A549 (cell line): ENCODE measurements around the gene HSDL2. TPM values are rescaled to one million over a fixed set of nuclear protein-coding genes. Genes with fewer than 3 reads are reported as not detected.
A peak's percentile ranks its signal among the peaks of the same experiment; 100 is the strongest.
"Not testable (repeated sequence)": the region's sequence is repeated elsewhere in the genome, so short reads cannot be mapped to it uniquely, and the experiment has no call there.

Experiments used
- ATAC-seq, 2 experiments: fragments of 200-7000 bp in 1 of 2; fragments of >200 bp in 1 of 2; cut with Nextera tagmentation in 1 of 2; cut with Tn5 transposase in 1 of 2; 3 replicates each; pipeline versions ENCODE4 v1.8.0 to v1.9.1; 2018 to 2020; ENCODE audit warnings: mild to moderate bottlenecking in 1 of 2, moderate library complexity in 1 of 2
- CTCF ChIA-PET: fragments of 300-600 bp; sonication (Branson Sonifier 250); formaldehyde crosslinking; extraction: SDS; loops from one replicate; lab custom pipeline; 2021; ENCODE audit warnings: antibody characterized with exemption, inconsistent platforms; lab: Yijun Ruan, JAX
- POLR2A ChIA-PET: fragments of 350-600 bp; formaldehyde crosslinking; extraction: SDS; loops from one replicate; lab custom pipeline; 2021; ENCODE audit warnings: antibody characterized with exemption, inconsistent platforms; lab: Yijun Ruan, JAX
- DNase-seq, 2 experiments: peaks; one replicate each; pipeline versions ENCODE4 v3.0.0 to v3.0.0-alpha.2; 2011 to 2016; ENCODE audit warnings: low read depth in 1 of 2, low spot score in 1 of 2
- FAIRE-seq: peaks from 2 replicates; lab custom pipeline; 2011; peaks lifted over from hg19 to GRCh38; lab: Jason Lieb, UNC
- H3K27ac ChIP-seq, 2 experiments: fragments of >200 bp; sonication (Bioruptor Twin); formaldehyde crosslinking; 3 replicates each; pipeline ENCODE4 v1.5.1; 2016 to 2017
- H3K4me1 ChIP-seq: fragments of >200 bp; sonication (Bioruptor Twin); formaldehyde crosslinking; 3 replicates; pipeline ENCODE4 v1.6.1; 2016
- H3K4me2 ChIP-seq: fragments of >200 bp; sonication (Bioruptor Twin); formaldehyde crosslinking; 3 replicates; pipeline ENCODE4 v1.6.1; 2016
- H3K4me3 ChIP-seq: fragments of >200 bp; sonication (Bioruptor Twin); formaldehyde crosslinking; 3 replicates; pipeline ENCODE4 v1.5.1; 2016
- H3K9me3 ChIP-seq: fragments of >200 bp; sonication (Bioruptor Twin); formaldehyde crosslinking; 3 replicates; pipeline ENCODE4 v1.6.1; 2016
- E2F6 ChIP-seq: IDR thresholded peaks from 2 replicates; pipeline ENCODE4 v1.6.1; 2012; ENCODE audit warnings: low read depth, borderline replicate concordance
- HES2 ChIP-seq: fragments of >200 bp; sonication (Bioruptor Twin); formaldehyde crosslinking; IDR thresholded peaks from 2 replicates; pipeline ENCODE4 v1.6.1; 2016
- HOXA7 ChIP-seq: fragments of 250-450 bp; sonication (Bioruptor Pico); IDR thresholded peaks from 2 replicates; pipeline ENCODE4 v1.5.0; 2020; ENCODE audit warnings: mild to moderate bottlenecking, moderate library complexity
- HOXB13 ChIP-seq: fragments of 250-450 bp; sonication (Bioruptor Pico); IDR thresholded peaks from 2 replicates; pipeline ENCODE4 v1.5.0; 2020; ENCODE audit warnings: low read depth, mild to moderate bottlenecking, moderate library complexity
- KDM1A ChIP-seq: fragments of 200-600 bp; sonication (generic); IDR thresholded peaks from 2 replicates; pipeline ENCODE4 v1.6.1; 2016; ENCODE audit warnings: low read depth, mild to moderate bottlenecking
- KDM5A ChIP-seq: fragments of 200-600 bp; sonication (generic); IDR thresholded peaks from 2 replicates; pipeline ENCODE4 v1.6.1; 2016; ENCODE audit warnings: antibody characterized with exemption, mild to moderate bottlenecking
- MAFK ChIP-seq: fragments of 450-650 bp; IDR thresholded peaks from 2 replicates; pipeline ENCODE4 v1.6.1; 2014; ENCODE audit not compliant: partially characterized antibody
- PBX3 ChIP-seq: IDR thresholded peaks from 2 replicates; pipeline ENCODE4 v1.6.1; 2012
- SREBF2 ChIP-seq: fragments of 450-650 bp; IDR thresholded peaks from 2 replicates; pipeline ENCODE4 v1.6.1; 2014; ENCODE audit warnings: mild to moderate bottlenecking, moderate library complexity
- TFCP2L1 ChIP-seq: fragments of 250-450 bp; sonication (Bioruptor Pico); IDR thresholded peaks from 2 replicates; pipeline ENCODE4 v1.5.0; 2021; ENCODE audit warnings: mild to moderate bottlenecking
- ZC3H11A ChIP-seq: fragments of 450-650 bp; IDR thresholded peaks from 2 replicates; pipeline ENCODE4 v1.6.1; 2014; ENCODE audit warnings: antibody characterized with exemption, mild to moderate bottlenecking
- ZNF302 ChIP-seq: fragments of 250-450 bp; sonication (Bioruptor Pico); IDR thresholded peaks from 2 replicates; pipeline ENCODE4 v1.9.0; 2021; ENCODE audit warnings: inconsistent platforms, mild to moderate bottlenecking, moderate library complexity
- WGBS: methylation state at CpG from one replicate; pipeline ENCODE4 v1.1.6; 2017; ENCODE audit errors: missing lambda C conversion rate; 5-methylcytosine and 5-hydroxymethylcytosine counted together
- polyA plus RNA-seq, 4 experiments: library from polyadenylated mRNA; depleted of rRNA in 3 of 4; stranded (reverse); fragments of >200 nt; fragmentation: RNase III in 1 of 4; extraction: RNeasy Plus Mini Kit Qiagen cat#74134 plus additional on column Dnase treatment in 1 of 4; gene quantifications; 2 replicates in 3 of 4; 3 replicates in 1 of 4; pipeline ENCODE4 v1.2.3, GENCODE V29; 2011 to 2017
- TF ChIP-seq, protein P1 (sequence below): fragments of 450-650 bp; IDR thresholded peaks from 2 replicates; pipeline ENCODE4 v1.6.1; 2014; ENCODE audit warnings: antibody characterized with exemption

HSDL2 gene
- polyA plus RNA-seq, 2 of the 4 experiments (the other 2 are of a cell fraction): 47.4 to 47.7 TPM

DNA sequence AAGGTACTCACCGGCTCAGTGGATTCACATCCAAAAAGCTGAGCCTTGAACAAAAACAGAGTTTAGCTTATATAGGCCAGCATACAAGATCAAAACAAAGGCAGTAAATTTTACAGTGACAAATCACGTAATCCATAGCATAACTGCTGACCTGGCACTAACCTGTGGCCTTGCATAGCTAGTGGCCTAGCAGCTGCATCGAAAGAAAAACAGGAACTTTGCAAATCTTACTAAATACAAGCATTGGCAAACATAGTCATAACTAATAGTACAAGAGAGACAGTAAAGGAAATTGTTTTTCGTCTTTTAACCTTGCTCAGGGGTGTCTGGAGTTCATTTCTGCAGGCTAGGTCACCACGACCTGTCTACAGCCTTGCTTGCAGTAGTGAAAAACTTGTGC, 4.8 kb downstream of the HSDL2 start:
- POLR2A ChIA-PET: no interaction called here
- no peak overlapping the region for H3K4me2 ChIP-seq

GRCh38 chr9:112387115-112387514, 7.2 kb downstream of the HSDL2 start:
- FAIRE-seq: no peak
- ChIA-PET CTCF (interaction anchor here (1.4 kb wide), 1 partner anchor 274 kb away, joined by 3 read pairs; no protein-coding TSS in a partner anchor), POLR2A (no interaction called here)

More for the DNA sequence above, 4.8 kb downstream of the HSDL2 start:
- DNase-seq (no peak), FAIRE-seq (no peak), ATAC-seq (no peak)
- H3K4me1 ChIP-seq: peaks cover 15% of the 10 kb centered on the region; the same call in 1 of the 3 replicates
- TF ChIP-seq HOXB13 (CRISPR knock-in tag) (no peak), HES2 (no peak), PBX3 (no peak), SREBF2 (no peak), MAFK (peak; percentile 90)
- H3K27ac ChIP-seq: no peak overlapping the region
- CTCF ChIA-PET: interaction anchor here (0.7 kb wide), 1 partner anchor 287 kb away, joined by 3 read pairs; no protein-coding TSS in a partner anchor
- H3K4me3 ChIP-seq: no peak overlapping the region
- H3K9me3 ChIP-seq: no peaks in the 10 kb centered on the region
- WGBS: 90% methylated on average over 5 of the region's 5 CpGs

DNA sequence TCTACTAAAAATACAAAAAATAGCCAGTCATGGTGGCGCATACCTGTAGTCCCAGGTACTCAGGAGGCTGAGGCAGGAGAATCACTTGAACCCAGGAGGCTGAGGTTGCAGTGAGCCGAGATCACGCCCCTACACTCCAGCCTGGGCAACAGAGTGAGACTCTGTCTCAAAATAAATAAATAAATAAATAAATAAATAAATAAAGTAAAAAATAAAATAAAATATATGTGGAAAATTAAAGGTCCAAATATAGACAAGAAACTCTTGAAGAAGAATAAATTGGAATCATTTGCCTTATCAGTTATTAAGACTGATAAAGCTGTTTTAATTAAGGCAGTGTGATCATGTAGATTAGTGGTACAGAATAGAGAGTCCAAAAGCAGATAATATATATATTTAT, 10.0 kb downstream of the HSDL2 start:
- H3K4me3 ChIP-seq, DNase-seq, ATAC-seq, CTCF ChIA-PET, H3K27ac ChIP-seq, POLR2A ChIA-PET, H3K4me2 ChIP-seq, FAIRE-seq, H3K9me3 ChIP-seq: not testable (repeated sequence)
- peaks cover 17% of the 10 kb centered on the region for H3K4me1 ChIP-seq
- WGBS: 92% methylated on average over 3 of the region's 3 CpGs
- peak; percentile 45 for TF ChIP-seq ZC3H11A

More at GRCh38 chr9:112387115-112387514, 7.2 kb downstream of the HSDL2 start:
- no peak overlapping the region for H3K4me3 ChIP-seq
- no peak for DNase-seq
- no peaks in the 10 kb centered on the region for H3K9me3 ChIP-seq
- peaks cover 15% of the 10 kb centered on the region for H3K4me1 ChIP-seq
- no peak overlapping the region for H3K27ac ChIP-seq
- no peak for ATAC-seq
- WGBS: 90% methylated on average over 3 of the region's 3 CpGs
- H3K4me2 ChIP-seq: no peak overlapping the region
- no peak for TF ChIP-seq KDM5A
- no peak for TF ChIP-seq HOXA7 (CRISPR knock-in tag)
- no peak for TF ChIP-seq TFCP2L1 (CRISPR knock-in tag)
- TF ChIP-seq ZNF302 (CRISPR knock-in tag): no peak
- TF ChIP-seq E2F6: no peak
- no peak for TF ChIP-seq KDM1A
- TF ChIP-seq, protein P1, sequence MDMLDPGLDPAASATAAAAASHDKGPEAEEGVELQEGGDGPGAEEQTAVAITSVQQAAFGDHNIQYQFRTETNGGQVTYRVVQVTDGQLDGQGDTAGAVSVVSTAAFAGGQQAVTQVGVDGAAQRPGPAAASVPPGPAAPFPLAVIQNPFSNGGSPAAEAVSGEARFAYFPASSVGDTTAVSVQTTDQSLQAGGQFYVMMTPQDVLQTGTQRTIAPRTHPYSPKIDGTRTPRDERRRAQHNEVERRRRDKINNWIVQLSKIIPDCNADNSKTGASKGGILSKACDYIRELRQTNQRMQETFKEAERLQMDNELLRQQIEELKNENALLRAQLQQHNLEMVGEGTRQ: no peak

DNA sequence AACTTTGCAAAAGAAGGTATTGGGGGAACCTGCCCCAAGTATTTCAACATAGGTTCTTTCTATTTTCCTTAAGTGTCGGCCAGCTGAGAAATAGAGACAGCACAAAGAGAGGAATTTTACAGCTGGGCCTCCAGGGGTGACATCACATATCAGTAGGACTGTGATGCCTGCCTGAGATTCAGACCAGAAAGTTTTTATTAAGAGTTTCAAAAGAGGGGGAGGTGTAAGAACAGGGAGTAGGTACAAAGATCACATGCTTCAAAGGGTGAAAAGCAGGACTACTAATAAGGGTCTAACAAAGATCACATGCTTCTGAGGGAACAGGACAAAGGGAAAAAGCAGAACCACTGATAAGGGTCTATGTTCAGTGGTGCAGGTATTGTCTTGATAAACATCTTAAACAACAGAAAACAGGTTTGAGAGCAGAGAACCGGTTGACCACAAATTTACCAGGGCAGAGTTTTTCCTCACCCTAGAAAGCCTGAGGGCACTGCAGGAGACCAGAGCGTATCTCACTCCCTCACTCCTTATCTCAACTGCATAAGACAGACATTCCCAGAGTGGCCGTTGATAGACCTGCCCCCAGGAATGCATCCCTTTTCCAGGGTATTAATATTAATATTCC, 12.1 kb downstream of the HSDL2 start:
- H3K4me1 ChIP-seq: peaks cover 17% of the 10 kb centered on the region
- not testable (repeated sequence) for H3K9me3 ChIP-seq, H3K4me3 ChIP-seq, H3K27ac ChIP-seq, FAIRE-seq, DNase-seq, ATAC-seq
- 89% methylated on average over 4 of the region's 4 CpGs for WGBS
- peak overlapping the region; percentile 2; the same call in 1 of the 3 replicates for H3K4me2 ChIP-seq
- POLR2A ChIA-PET: interaction anchor here (0.7 kb wide), 1 partner anchor 12 kb away, joined by 10 read pairs; the partner anchor contains the start of gene HSDL2
- CTCF ChIA-PET: interaction anchor here (0.6 to 0.7 kb wide), 2 partner anchors 205 to 229 kb away, joined by 3 read pairs; no protein-coding TSS in a partner anchor
